Nephron (organoid): ENCODE measurements around the gene ASB15.

ENCODE experiments used
- H3K27ac Mint-ChIP-seq, 3 experiments: 2 replicates each; pipeline ENCODE4 v1.8.0; 2020; ENCODE audit warnings: mixed read lengths in 3 of 3, mild to moderate bottlenecking in 2 of 3, moderate library complexity in 1 of 3
- H3K27me3 Mint-ChIP-seq: 2 replicates; pipeline ENCODE4 v1.8.0; 2021; ENCODE audit warnings: low read depth, mild to moderate bottlenecking, moderate library complexity, mixed read lengths
- H3K36me3 Mint-ChIP-seq: 2 replicates; pipeline ENCODE4 v1.8.0; 2020; ENCODE audit warnings: low read depth, mixed read lengths
- H3K4me1 Mint-ChIP-seq: 2 replicates; pipeline ENCODE4 v1.8.0; 2020; ENCODE audit warnings: mixed read lengths
- H3K4me3 Mint-ChIP-seq, 3 experiments: 2 replicates each; pipeline ENCODE4 v1.8.0; 2020; ENCODE audit warnings: mild to moderate bottlenecking in 3 of 3, mixed read lengths in 3 of 3, moderate library complexity in 2 of 3
- H3K9me3 Mint-ChIP-seq: 2 replicates; pipeline ENCODE4 v1.8.0; 2020; ENCODE audit warnings: mixed read lengths
- CTCF ChIP-seq, 3 experiments: fragments of 200-600 bp; sonication (generic); IDR thresholded peaks; one replicate each; pipeline ENCODE4 v1.5.0; 2021; ENCODE audit warnings: antibody characterized with exemption in 3 of 3; ENCODE audit not compliant: unreplicated experiment in 3 of 3

Gene ASB15

GRCh38 chr7:123663200-123663599 is 61.6 kb downstream of the ASB15 start:
- peaks cover 16% of the 10 kb centered on the region for H3K4me1 Mint-ChIP-seq

GRCh38 chr7:123665157-123665556 is 63.5 kb downstream of the ASB15 start:
- peaks cover 3% of the 10 kb centered on the region for H3K9me3 Mint-ChIP-seq
- H3K36me3 Mint-ChIP-seq: no peaks in the 10 kb centered on the region
- no peak for TF ChIP-seq CTCF (IDR thresholded peaks at IDR 0.05; ENCODE audit: unreplicated experiment in 3 of 3)

More at GRCh38 chr7:123663200-123663599, 61.6 kb downstream of the ASB15 start:
- H3K36me3 Mint-ChIP-seq: no peaks in the 10 kb centered on the region
- H3K4me3 Mint-ChIP-seq: no peak overlapping the region
- no peak overlapping the region for H3K27ac Mint-ChIP-seq
- peaks cover 3% of the 10 kb centered on the region for H3K9me3 Mint-ChIP-seq
- peaks cover 3% of the 10 kb centered on the region for H3K27me3 Mint-ChIP-seq
- no peak for TF ChIP-seq CTCF (IDR thresholded peaks at IDR 0.05; ENCODE audit: unreplicated experiment in 3 of 3)

GRCh38 chr7:123665896-123666295 is 64.3 kb downstream of the ASB15 start:
- Mint-ChIP-seq H3K27ac (no peak overlapping the region), H3K36me3 (no peaks in the 10 kb centered on the region), H3K4me3 (no peak overlapping the region), H3K4me1 (peaks cover 11% of the 10 kb centered on the region), H3K27me3 (no peaks in the 10 kb centered on the region), H3K9me3 (peaks cover 3% of the 10 kb centered on the region)
- no peak for TF ChIP-seq CTCF (IDR thresholded peaks at IDR 0.05; ENCODE audit: unreplicated experiment in 3 of 3)

More at GRCh38 chr7:123665157-123665556, 63.5 kb downstream of the ASB15 start:
- Mint-ChIP-seq H3K4me1 (peaks cover 14% of the 10 kb centered on the region), H3K27ac (no peak overlapping the region), H3K4me3 (no peak overlapping the region), H3K27me3 (peaks cover 3% of the 10 kb centered on the region)

GRCh38 chr7:123666492-123666891 is 64.9 kb downstream of the ASB15 start:
- no peaks in the 10 kb centered on the region for H3K36me3 Mint-ChIP-seq
- H3K4me1 Mint-ChIP-seq: peaks cover 11% of the 10 kb centered on the region
- H3K9me3 Mint-ChIP-seq: peaks cover 3% of the 10 kb centered on the region
- H3K4me3 Mint-ChIP-seq: no peak overlapping the region
- H3K27me3 Mint-ChIP-seq: no peaks in the 10 kb centered on the region
- no peak for TF ChIP-seq CTCF (IDR thresholded peaks at IDR 0.05; ENCODE audit: unreplicated experiment in 3 of 3)
- H3K27ac Mint-ChIP-seq: no peak overlapping the region

GRCh38 chr7:123669485-123669884 is 67.9 kb downstream of the ASB15 start:
- Mint-ChIP-seq H3K4me3 (no peak overlapping the region), H3K27me3 (no peaks in the 10 kb centered on the region), H3K9me3 (no peaks in the 10 kb centered on the region), H3K36me3 (no peaks in the 10 kb centered on the region), H3K4me1 (peaks cover 27% of the 10 kb centered on the region), H3K27ac (no peak overlapping the region)
- TF ChIP-seq CTCF (IDR thresholded peaks at IDR 0.05; ENCODE audit: unreplicated experiment in 3 of 3): no peak

- H3K4me3 Mint-ChIP-seq: no peak overlapping the region
- H3K27ac Mint-ChIP-seq: peak overlapping the region in 1 of 3 experiments; percentile 81
- no peaks in the 10 kb centered on the region for H3K9me3 Mint-ChIP-seq
- no peaks in the 10 kb centered on the region for H3K27me3 Mint-ChIP-seq
- H3K4me1 Mint-ChIP-seq: peaks cover 49% of the 10 kb centered on the region
- no peaks in the 10 kb centered on the region for H3K36me3 Mint-ChIP-seq
- no peak for TF ChIP-seq CTCF (IDR thresholded peaks at IDR 0.05; ENCODE audit: unreplicated experiment in 3 of 3)
Measured at GRCh38 chr7:123673137-123673732, 71.6 kb downstream of the ASB15 start.
